HG03558 (cell line): ENCODE data around the gene MARCHF10.

Experiments used
- ATAC-seq: cut with Tn5 transposase; IDR thresholded peaks from one replicate; pipeline ENCODE4 v1.9.1; 2021; ENCODE audit warnings: moderate number of reproducible peaks; ENCODE audit not compliant: unreplicated experiment; ENCODE audit errors: extremely low read depth

The MARCHF10 gene

GRCh38 chr17:62666801-62667591 is 141.1 kb downstream of the MARCHF10 start:
- ATAC-seq, result no peak

- no peak for ATAC-seq
Measured at GRCh38 chr17:62666061-62666800, 141.9 kb downstream of the MARCHF10 start.

- no peak for ATAC-seq
Measured at GRCh38 chr17:62665599-62665998, 142.5 kb downstream of the MARCHF10 start.

GRCh38 chr17:62664336-62665120 is 143.6 kb downstream of the MARCHF10 start:
- ATAC-seq, result no peak

- ATAC-seq, result no peak
Measured at GRCh38 chr17:62663304-62663703, 144.8 kb downstream of the MARCHF10 start.

GRCh38 chr17:62662855-62663254 is 145.3 kb downstream of the MARCHF10 start:
- no peak for ATAC-seq

- no peak for ATAC-seq
Measured at GRCh38 chr17:62661337-62661736, 146.8 kb downstream of the MARCHF10 start.

- ATAC-seq, result no peak
Measured at GRCh38 chr17:62660629-62661118, 147.4 kb downstream of the MARCHF10 start.

- ATAC-seq, result no peak
Measured at GRCh38 chr17:62658136-62658920, 149.8 kb downstream of the MARCHF10 start.

- ATAC-seq, result no peak
Measured at GRCh38 chr17:62657690-62658089, 150.4 kb downstream of the MARCHF10 start.

- no peak for ATAC-seq
Measured at GRCh38 chr17:62657145-62657665, 150.9 kb downstream of the MARCHF10 start.

- ATAC-seq, result no peak
Measured at GRCh38 chr17:62656446-62656845, 151.7 kb downstream of the MARCHF10 start.

- no peak for ATAC-seq
Measured at GRCh38 chr17:62655656-62656055, 152.5 kb downstream of the MARCHF10 start.

GRCh38 chr17:62653826-62654761 is 154.0 kb downstream of the MARCHF10 start:
- ATAC-seq, result no peak

GRCh38 chr17:62653002-62653825 is 154.9 kb downstream of the MARCHF10 start:
- ATAC-seq, result peak; percentile 84

- ATAC-seq, result no peak
Measured at GRCh38 chr17:62652251-62653001, 155.7 kb downstream of the MARCHF10 start.
